ENCODE data around the gene LIN37.
"Not testable (repeated sequence)": the region's sequence is repeated elsewhere in the genome, so short reads cannot be mapped to it uniquely, and the experiment has no call there.

LIN37 gene

DNA sequence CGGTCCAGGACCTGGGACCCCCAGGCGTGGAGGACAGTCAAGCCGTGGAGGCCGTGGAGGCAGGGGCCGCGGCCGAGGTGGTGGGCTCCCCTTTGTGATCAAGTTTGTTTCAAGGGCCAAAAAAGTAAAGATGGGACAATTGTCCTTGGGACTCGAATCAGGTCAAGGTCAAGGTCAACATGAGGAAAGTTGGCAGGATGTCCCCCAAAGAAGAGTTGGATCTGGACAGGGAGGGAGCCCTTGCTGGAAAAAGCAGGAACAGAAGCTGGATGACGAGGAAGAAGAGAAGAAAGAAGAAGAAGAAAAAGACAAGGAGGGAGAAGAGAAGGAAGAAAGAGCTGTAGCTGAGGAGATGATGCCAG lies 28.2 kb upstream of the LIN37 start:
- no peak for DNase-seq

DNA sequence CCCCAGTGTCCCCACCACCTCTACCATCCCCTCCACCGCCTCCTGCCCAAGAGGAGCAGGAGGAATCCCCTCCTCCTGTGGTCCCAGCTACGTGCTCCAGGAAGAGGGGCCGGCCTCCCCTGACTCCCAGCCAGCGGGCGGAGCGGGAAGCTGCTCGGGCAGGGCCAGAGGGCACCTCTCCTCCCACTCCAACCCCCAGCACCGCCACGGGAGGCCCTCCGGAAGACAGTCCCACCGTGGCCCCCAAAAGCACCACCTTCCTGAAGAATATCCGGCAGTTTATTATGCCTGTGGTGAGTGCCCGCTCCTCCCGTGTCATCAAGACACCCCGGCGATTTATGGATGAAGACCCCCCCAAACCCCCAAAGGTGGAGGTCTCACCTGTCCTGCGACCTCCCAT lies 27.7 kb upstream of the LIN37 start:
- no peak for DNase-seq

- no peak for DNase-seq
These were observed 27.0 kb upstream of the LIN37 start for GRCh38 chr19:35721374-35721773.

DNA sequence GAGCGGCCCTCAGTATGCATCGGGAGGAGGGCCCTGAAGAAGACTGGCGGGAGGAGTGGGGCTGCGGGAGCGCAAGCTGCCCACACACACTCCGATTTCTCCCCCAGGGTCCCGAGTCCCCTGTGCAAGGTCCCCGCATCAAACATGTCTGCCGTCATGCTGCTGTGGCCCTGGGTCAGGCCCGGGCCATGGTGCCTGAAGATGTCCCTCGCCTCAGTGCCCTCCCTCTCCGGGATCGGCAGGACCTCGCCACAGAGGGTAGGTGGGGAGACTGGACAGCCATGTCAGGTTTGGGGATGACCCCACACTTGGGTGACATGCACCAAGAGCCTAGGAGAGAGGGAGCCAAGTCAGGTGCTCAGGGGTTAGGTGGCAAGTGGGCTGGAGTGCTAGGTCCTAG lies 25.9 kb upstream of the LIN37 start:
- DNase-seq, result no peak

- DNase-seq, result no peak
These were observed 25.5 kb upstream of the LIN37 start for GRCh38 chr19:35722897-35723296.

DNA sequence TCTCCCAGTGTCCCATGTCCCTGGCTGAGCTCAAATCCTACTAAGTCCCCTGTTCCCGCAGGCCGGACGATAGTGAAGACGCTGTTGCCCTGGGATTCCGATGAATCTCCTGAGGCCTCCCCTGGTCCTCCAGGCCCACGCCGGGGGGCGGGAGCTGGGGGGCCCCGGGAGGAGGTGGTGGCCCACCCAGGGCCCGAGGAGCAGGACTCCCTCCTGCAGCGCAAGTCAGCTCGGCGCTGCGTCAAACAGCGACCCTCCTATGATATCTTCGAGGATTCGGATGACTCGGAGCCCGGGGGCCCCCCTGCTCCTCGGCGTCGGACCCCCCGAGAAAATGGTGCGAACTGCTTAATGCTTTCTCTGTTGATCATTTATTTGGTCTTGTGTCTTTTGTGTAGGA lies 24.7 kb upstream of the LIN37 start:
- DNase-seq, result no peak

GRCh38 chr19:35724132-35724531 lies 24.2 kb upstream of the LIN37 start:
- DNase-seq, result not testable (repeated sequence)

DNA sequence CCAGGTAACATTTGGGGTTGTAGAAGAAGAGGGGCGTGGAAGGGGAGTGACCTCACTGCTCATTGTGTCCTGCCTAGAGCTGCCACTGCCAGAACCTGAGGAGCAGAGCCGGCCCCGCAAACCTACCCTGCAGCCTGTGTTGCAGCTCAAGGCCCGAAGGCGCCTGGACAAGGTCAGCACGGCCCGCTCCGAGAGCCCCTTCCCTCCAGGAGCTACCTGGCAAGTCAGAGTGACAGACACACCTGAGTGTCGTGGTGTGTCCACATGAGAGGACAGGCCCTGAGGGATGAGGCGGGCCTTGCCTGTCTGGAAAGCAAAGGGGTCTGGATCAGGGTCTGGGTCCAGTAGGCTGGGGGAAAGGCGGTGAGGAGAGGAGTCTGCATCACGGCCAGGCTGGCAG lies 23.8 kb upstream of the LIN37 start:
- no peak for DNase-seq

- DNase-seq, result no peak
These were observed 23.0 kb upstream of the LIN37 start for GRCh38 chr19:35725216-35725861.

DNA sequence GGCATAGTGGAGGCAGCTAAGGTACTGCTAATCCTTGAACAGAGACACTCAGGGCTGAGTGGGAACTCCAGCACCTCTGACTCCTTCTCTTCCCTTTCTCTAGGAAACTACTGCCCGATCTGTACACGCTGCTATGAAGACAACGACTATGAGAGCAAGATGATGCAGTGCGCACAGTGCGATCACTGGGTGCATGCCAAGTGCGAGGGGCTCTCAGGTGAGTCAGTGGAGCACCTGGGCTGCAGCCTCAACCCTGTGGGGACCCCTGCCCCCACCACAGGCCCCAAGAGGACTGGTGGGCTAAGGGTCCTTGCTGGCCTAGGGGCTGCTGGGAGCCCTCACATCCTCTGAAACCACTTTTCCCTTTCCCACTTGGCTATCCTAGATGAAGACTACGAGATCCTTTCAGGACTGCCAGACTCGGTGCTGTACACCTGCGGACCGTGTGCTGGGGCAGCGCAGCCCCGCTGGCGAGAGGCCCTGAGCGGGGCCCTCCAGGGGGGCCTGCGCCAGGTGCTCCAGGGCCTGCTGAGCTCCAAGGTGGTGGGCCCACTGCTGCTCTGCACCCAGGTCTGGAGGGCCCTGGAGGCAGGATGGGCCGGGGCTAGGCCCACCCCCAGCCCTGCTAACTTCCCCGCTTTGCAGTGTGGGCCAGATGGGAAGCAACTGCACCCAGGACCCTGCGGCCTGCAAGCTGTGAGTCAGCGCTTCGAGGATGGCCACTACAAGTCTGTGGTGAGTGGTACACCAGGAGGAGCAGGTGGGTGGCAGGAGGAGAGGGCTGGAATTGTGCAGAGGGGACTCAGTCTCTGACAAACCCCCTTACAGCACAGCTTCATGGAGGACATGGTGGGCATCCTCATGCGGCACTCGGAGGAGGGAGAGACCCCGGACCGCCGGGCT lies 21.1 kb upstream of the LIN37 start:
- DNase-seq, result no peak

GRCh38 chr19:35727956-35728706 lies 20.2 kb upstream of the LIN37 start:
- DNase-seq, result no peak

- no peak for DNase-seq
These were observed 19.4 kb upstream of the LIN37 start for GRCh38 chr19:35729021-35729420.

DNA sequence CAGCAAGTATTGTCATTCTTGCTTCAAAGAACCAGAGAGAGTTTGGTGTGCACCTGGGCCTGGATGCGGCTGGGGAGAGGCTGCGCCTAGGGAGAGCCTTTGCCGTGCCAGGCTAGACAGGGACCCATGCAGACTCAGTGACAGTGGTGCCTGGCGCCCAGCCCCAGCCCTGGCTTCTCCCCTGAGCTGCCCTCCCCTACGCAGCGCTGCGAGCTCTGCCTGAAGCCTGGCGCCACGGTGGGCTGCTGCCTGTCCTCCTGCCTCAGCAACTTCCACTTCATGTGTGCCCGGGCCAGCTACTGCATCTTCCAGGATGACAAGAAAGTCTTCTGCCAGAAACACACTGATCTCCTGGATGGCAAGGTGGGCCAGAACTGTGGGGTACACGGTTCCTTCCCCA lies 18.6 kb upstream of the LIN37 start:
- DNase-seq, result no peak

DNA sequence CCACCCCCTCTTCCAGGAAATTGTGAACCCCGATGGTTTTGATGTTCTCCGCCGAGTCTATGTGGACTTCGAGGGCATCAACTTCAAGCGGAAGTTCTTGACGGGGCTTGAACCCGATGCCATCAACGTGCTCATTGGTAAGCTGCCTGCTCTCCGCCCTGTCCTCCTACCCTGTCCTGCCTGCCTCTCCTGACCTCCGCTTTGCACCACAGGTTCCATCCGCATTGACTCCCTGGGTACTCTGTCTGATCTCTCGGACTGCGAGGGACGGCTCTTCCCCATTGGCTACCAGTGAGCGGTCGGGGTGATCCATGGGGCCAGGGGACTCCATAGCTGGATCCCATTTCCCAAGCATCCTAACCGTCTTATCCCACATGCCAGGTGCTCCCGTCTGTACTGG lies 18.1 kb upstream of the LIN37 start:
- no peak for DNase-seq

- DNase-seq, result no peak
These were observed 17.0 kb upstream of the LIN37 start for GRCh38 chr19:35731353-35731752.

GRCh38 chr19:35731779-35732405 lies 16.5 kb upstream of the LIN37 start:
- no peak for DNase-seq

- no peak for DNase-seq
These were observed 15.7 kb upstream of the LIN37 start for GRCh38 chr19:35732540-35733179.

DNA sequence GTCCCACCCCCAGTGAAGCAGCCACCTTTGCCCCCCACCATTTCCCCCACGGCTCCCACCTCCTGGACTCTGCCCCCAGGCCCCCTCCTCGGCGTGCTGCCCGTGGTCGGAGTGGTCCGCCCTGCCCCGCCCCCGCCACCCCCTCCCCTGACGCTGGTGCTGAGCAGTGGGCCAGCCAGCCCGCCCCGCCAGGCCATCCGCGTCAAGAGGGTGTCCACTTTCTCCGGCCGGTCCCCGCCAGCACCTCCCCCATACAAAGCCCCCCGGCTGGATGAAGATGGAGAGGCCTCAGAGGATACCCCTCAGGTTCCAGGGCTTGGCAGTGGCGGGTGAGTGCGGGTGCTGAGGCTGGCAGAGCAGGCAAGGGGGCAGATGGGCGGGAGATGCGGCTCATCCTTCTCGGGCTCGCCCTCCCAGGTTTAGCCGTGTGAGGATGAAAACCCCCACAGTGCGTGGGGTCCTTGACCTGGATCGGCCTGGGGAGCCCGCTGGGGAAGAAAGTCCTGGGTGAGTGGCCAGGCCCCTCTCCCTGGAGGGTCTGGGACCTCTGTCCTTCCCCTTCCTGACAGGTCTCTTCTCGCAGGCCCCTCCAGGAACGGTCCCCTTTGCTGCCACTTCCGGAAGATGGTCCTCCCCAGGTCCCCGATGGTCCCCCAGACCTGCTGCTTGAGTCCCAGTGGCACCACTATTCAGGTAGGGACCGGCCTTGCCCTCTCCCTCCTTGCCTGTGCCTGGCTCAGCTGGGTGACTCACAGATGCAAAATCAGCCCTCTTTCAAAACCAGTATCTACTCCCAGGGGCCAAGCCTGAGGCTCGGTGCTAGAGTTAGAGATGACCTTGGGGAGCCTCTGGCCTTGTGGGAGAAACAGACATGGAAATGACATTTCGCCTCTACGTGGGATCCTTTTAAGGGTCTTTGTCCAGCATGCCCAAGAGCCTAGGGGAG lies 14.9 kb upstream of the LIN37 start:
- DNase-seq, result no peak

- no peak for DNase-seq
These were observed 14.1 kb upstream of the LIN37 start for GRCh38 chr19:35734273-35734672.

- no peak for DNase-seq
These were observed 13.5 kb upstream of the LIN37 start for GRCh38 chr19:35734889-35735288.

Measured in NCI-H1436 (cell line).